GM21381 (cell line): ENCODE data around the gene WDR86.

Experiments used
- ATAC-seq: cut with Tn5 transposase; IDR thresholded peaks from one replicate; pipeline ENCODE4 v1.9.1; 2021; ENCODE audit warnings: mild to moderate bottlenecking, moderate library complexity; ENCODE audit not compliant: unreplicated experiment

Gene WDR86

DNA sequence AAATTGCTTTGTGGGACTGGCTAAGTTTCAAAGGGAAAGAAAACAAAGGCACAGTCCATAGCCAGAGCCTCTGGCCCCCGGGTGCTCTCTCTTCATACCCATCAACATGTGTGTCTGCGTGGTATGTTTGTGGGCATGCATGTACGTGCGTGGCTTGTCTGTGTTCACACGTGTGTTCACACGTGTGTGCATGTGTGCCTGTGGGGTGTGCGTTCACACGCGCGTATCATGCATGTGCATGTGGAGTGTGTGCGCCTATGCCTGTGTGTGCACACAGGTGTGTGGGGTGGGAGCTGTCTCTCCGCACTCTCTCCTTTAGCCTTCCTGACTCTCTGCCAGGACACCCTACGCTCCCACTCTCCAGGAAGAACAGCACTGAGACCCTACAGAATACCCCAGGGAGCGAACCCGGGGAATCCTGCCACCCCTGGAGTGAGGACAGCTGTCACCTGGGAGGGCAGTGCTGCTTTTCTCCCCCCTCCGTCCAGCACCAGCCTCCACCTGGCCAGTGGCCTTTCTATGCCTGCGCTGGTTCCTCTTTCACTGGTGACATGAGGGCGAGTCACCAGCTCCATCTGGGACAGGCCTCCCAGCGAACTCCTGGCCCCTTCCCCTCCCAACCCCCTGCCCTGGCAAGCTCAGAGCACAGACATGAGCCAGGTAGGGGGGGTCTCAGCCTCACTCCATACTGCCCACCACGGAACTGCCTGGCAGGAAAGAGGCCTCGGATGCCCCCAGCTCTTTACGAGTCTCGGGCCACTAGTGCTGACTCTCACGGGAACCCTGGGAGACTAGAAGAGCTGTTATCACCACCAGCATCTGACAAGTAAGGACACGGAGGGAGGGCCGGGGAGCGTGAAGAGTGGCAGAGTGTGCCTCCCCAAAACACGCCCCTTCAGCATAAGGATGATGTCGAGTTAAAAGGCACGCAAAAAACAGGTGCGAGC, 16.5 kb downstream of the WDR86 start:
- ATAC-seq, result no peak

- no peak for ATAC-seq
These were observed 17.4 kb downstream of the WDR86 start for GRCh38 chr7:151392426-151392825.

DNA sequence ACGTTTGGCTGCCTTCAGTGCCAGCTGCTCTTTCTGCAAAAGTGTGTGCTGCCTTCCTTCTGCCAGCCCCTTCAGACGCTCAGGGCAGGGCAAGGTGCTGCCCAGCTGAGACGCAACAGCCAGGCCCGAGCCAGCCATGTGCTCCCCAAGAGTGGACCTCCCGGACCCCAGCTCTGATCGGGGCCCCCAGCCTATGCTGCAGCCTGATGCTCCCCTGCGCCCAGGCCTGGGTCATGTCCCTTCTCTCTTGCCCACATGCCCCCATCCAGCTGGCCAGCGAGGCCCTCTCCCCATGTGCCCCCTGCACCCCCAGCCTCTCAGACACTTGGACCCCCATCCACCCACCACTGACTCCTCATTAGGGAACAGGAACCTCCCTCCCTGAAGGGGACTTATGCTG, 17.8 kb downstream of the WDR86 start:
- ATAC-seq, result no peak

DNA sequence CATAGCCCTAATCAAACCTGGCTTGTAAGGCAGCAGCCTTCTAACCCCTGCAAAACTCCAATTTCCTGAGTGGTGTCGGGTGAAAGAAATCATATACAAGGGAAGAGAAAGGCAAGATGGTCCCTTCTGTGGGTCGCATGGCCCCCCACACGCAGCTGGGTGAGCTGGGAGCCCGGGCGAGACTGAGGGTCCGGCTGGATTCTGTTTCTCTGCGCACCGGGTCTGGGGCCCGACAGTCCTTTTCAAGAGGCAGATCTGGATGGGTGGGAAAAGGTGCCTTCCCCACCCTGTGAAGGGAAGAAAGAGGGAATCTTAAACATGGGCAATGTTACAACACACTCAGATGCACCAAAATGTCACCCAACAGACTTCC, 18.5 kb downstream of the WDR86 start:
- no peak for ATAC-seq

GRCh38 chr7:151390598-151391357, 19.1 kb downstream of the WDR86 start:
- no peak for ATAC-seq

DNA sequence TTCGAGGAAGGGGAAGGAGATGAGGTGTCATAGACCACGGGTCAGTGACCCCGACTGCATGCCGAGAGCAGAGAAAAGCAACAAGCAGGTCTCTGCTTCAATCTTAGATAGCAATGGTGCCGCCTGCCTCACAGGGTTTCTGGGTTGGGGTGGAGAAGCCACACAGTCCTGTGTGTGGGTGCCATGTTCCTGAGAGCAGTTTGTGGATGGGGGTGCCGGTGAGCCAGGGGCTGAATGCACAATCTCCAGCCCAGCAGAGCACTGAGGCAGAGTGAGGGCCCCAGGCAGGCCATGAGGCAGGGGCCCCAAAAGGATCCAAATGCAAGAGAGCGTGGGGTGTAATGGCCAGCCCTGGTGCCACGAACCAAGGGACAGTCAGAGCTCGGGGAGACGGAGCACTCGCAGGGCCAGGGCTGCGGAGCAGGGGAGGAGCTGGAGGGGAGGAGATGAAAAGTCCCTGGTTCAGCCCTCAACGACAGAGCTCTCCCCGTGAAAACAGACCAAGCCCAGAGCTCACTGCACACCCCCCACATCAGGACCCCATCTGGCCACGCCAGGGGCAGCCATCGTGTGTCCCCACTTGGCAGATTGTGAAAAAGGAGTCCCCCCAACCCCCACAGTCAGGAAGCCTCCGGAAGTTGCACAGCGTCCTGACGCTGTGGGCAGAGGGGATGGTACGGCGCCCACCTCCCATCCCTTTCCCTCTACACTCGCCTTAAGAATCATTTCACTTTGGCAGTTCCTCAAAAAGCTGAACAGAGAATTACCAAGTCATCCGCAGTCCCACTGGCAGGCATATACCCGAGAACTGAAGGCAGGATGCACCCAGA, 19.9 kb downstream of the WDR86 start:
- no peak for ATAC-seq

- no peak for ATAC-seq
These were observed 20.6 kb downstream of the WDR86 start for GRCh38 chr7:151389096-151389767.

- no peak for ATAC-seq
These were observed 21.4 kb downstream of the WDR86 start for GRCh38 chr7:151388430-151388829.

DNA sequence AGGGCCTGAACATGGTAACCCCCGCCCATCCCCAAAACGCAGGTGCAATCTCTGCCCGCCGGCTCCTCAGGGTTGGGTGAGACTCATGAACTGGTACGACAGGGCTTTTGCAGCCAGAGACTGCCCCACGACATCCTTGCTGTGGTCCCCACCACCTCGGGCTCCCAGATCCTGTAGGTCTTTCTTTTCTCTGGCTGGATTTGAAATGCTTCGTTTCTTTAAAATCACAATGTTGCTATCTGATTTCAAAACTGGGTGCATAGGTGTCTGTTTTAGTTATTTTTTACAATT, 21.9 kb downstream of the WDR86 start:
- no peak for ATAC-seq

GRCh38 chr7:151387161-151388006, 22.5 kb downstream of the WDR86 start:
- ATAC-seq, result no peak

GRCh38 chr7:151386301-151387160, 23.3 kb downstream of the WDR86 start:
- no peak for ATAC-seq

- no peak for ATAC-seq
These were observed 24.1 kb downstream of the WDR86 start for GRCh38 chr7:151385626-151386300.

DNA sequence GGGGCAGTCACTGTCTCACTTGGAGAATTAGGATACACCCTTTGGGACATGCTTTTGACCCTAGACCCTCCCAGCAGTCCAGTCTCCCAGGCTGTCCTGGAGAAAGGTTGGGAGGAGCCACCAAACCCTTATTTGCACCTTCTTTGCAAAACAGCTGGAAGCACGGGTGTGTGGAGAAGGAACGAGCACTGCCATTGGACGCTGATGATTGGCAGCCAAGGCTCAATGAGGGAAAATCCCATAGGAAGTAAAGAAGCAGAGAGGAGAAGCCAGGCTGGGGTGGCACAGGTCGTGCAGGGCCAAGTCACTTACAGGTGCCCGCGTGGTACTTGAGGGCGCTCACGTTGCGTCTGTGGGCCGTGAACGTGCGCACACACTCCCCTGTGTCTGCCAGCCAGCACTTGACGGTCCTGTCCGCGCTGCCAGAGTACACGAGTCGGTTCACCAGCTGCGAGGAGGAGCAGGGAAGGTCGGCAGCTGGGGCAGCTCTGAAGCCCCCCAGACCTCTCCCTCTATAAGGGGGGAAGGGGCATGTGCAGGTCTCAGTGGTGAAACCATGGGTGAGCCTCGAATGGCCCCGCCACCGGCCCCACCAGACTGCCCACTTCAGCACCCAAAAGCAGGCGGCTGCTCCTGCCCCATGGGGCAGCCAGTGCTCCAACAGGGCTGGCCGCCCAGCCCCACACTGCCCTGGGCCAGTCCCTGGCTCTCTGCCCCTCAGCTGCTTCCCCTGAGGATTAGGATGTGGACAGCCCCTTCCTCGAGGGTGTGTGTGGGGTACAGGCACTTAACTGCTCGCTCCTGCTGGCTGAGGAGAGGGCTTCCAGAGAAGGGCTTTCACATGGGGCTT, 24.8 kb downstream of the WDR86 start:
- ATAC-seq, result no peak

DNA sequence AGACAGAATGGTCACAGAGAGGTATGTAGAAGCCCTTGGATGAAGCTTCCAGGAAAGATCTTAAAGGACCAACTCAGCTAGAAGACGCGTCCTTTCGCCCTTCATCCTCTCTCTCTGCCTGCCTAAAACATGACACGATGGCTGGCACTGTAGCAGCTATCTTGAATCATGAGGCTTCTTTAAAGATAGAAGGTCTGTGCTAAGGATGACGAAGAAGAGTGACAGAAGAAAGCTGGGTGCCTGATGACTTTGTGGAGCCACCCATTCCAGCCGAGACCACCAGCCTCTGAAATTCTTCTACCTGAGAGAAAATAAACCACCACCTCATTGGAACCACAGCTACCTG, 25.5 kb downstream of the WDR86 start:
- ATAC-seq, result no peak

GRCh38 chr7:151383638-151384351, 26.0 kb downstream of the WDR86 start:
- ATAC-seq, result no peak

- no peak for ATAC-seq
These were observed 27.6 kb downstream of the WDR86 start for GRCh38 chr7:151382079-151382885.
